GM18511 (cell line): ENCODE measurements around the gene MIOX.

Source experiments
- ATAC-seq: cut with Tn5 transposase; IDR thresholded peaks from one replicate; pipeline ENCODE4 v1.9.1; 2021; ENCODE audit warnings: mild to moderate bottlenecking, moderate library complexity; ENCODE audit not compliant: unreplicated experiment

MIOX gene

GRCh38 chr22:50486561-50487289, at the start of gene MIOX:
MIOX (plus strand) TSS chr22:50486859; CDS start chr22:50486898, 39 bp downstream.
- no peak for ATAC-seq

DNA sequence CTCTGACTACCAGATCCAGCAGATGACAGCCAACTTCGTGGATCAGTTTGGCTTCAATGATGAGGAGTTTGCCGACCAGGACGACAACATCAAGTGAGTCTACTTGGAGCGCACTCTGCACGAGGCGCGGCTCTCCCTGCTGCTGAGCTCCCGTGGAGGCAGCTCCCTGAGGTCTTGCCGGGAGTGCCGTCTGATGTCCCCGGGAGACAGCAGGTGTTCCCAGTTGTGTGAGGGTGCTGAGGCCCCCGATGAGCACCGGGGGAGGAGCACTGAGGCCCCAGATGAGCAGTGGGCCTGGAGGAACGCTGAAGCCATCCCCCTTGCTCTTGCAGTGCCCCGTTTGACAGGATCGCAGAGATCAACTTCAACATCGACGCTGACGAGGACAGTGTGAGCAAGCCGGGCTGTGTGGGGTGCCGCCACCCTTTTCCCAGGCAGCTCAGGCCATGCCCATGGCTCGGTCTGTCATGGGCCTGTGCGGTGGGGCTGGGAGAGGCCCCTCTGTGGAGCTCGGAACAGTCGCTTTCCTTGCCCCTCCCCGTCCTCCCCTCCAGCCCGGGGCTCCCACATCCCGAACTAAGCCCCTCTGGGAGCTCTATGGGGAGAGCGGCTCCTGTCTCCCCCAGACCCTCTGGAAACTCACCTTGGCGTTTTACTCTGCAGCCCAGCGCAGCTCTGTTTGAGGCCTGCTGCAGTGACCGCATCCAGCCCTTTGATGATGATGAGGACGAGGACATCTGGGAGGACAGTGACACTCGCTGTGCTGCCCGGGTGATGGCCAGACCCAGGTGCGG, 49.0 kb upstream of the MIOX start:
- ATAC-seq, result no peak

- no peak for ATAC-seq
These were observed 48.1 kb upstream of the MIOX start for GRCh38 chr22:50438305-50439275.

DNA sequence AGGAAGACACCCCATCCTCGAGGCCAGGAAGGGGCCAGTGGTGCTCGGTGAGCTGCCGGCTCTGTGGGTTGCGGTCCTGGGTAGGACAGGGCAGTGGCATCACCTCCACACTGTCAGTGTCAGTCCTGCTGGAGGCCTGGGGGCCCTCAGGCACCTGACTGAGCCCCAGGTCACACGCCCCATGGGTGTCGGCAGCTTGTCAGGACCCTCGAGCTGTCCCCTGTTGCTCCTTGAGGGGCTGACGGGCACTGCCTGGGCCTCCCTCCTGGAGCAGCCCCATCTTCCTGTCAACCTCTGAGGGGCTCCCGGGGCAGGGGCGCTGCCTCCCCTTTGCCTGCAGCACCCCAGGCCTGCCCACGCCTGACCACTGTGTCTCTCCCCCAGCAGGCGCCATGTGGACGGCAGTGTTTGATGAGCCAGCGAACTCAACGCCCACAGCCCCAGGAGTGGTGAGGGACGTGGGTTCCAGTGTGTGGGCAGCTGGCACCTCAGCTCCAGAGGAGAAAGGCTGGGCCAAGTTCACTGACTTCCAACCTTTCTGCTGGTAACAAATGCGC, 47.3 kb upstream of the MIOX start:
- ATAC-seq, result no peak

DNA sequence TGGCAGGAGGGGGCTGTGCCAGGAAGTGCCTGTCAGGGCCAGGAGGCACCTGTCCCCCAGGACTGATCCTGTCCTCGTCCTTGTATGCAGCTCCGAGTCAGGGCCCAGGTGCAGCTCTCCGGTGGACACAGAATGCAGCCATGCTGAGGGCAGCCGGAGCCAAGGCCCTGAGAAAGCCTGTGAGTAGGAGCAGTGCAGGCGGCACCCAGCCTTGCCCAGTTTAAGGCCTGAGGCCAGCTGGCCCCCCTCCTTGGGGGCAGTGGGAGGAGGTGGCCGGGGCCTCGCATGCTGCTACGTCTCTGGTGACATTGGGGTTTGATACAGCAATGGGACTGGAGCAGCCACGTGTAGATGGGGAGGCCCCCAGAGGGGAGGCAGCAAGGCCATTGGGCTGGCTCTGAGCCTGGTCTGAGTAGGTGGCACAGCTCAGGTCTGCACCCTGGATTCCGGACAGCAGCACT, 46.8 kb upstream of the MIOX start:
- no peak for ATAC-seq

DNA sequence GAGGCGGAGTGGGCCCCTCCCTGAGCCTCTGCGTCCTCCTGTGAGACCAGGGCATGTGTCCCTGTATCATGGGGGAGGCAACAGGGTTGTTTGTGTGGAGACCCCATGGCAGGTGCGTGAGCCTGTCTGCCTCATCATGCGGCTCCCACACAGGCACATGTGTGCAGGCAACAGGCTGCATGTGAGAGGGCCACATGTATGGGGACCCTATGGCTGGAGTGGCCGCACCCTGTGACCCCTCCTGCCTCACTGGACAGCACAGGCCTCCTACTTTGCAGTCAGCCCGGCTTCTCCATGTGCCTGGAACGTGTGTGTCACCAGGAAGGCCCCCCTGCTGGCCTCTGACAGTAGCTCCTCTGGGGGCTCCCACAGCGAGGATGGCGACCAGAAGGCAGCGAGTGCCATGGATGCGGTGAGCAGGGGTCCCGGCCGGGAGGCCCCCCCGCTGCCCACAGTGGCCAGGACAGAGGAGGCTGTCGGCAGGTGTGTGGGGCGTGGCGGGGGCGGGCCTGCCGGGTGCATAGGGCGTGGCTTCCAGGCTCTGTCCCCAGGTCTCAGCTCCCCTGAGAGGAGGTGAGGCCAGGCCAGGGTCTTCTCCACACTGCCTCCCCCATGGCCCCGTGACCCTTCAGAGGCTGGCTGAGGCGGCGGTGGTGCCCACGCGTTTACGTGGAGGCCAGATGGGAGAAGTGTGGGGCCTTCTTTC, 46.0 kb upstream of the MIOX start:
- no peak for ATAC-seq

DNA sequence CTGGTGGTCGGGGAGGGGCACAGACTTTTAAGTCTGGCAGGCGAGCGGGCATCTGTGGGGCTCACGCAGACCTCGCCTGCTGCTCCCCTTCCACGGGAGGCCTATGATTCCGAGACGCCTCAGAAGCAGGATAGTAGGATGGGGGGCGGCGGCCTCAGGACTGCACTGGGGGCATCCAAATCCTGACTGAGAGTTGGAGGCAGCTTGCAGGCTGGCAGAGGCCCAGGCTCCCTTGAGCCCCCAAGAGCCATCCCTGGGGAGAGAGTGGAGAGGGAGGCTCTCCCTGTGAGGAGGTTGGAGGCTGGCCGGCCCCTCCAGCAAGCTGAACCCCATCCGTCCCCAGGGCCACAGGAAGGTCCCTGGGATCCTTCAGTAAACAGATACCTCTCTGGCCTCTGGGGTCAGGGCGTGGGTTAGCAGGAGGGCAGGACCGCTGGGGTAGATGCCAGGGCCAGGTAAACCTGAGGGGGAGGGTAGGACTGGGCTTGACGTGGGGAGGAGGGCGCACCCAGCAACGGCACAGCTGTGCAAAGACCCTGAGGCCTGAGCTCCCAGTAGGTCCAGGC, 45.1 kb upstream of the MIOX start:
- ATAC-seq, result no peak

GRCh38 chr22:50443197-50443596, 43.5 kb upstream of the MIOX start:
- ATAC-seq, result no peak

GRCh38 chr22:50443801-50444625, 42.6 kb upstream of the MIOX start:
- no peak for ATAC-seq

DNA sequence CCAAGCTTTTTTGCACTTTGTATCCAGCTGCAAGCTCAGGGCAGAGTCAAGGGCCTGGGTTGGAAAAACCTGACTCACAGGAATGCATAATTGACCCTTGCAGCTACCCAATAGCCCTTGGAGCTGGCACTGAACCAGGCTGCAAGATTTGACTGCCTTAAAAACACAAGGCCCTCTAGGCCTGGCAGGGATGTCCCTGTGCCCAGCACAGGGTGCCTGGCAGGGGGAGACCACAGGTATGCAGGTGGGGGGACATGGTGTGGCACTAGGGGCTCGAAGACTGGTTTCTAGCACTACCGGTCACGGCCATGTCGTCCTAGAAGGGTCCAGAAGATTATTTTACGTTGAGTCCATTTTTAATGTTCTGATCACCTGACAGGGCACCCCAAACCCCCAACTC, 42.0 kb upstream of the MIOX start:
- no peak for ATAC-seq

DNA sequence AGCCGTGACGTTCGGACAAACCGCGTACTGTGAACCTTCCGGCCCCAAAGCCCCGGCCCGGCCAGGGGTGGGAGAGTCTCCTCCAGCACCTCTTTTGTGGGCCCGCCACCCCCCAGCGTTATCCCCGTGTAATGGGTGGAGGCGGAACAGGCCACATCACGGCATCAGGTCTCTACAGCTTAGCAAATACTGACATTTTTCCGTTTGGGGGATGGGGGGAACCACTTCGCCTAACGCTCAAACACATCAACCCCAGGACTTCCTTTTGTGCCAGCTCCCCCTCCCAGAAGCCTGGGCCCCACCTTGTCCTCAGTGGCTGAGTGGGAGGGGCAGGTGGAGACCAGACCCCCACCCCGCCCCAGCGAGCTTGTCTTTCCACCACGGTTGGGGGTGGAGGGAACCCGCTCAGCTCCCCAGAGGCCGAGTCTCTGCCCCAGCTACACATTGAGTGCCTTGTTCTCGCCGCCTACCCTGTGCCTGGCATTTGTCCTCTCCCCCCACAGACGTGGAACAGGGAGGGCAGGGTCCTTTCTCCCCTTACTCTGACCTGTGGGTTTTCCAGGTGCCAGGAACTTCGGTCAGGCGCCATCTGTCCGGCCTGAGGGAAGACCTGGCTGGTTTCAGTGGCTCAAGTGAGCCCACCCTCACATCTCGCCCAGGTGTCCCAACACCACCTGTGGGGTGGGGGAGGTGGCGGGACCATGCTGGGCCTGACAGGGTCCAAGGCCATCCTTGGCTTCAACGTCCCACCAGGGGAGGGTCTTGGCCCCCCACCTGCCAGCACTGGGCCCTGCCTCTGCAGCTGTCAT, 41.4 kb upstream of the MIOX start:
- no peak for ATAC-seq

GRCh38 chr22:50445880-50446707, 40.6 kb upstream of the MIOX start:
- ATAC-seq, result no peak

DNA sequence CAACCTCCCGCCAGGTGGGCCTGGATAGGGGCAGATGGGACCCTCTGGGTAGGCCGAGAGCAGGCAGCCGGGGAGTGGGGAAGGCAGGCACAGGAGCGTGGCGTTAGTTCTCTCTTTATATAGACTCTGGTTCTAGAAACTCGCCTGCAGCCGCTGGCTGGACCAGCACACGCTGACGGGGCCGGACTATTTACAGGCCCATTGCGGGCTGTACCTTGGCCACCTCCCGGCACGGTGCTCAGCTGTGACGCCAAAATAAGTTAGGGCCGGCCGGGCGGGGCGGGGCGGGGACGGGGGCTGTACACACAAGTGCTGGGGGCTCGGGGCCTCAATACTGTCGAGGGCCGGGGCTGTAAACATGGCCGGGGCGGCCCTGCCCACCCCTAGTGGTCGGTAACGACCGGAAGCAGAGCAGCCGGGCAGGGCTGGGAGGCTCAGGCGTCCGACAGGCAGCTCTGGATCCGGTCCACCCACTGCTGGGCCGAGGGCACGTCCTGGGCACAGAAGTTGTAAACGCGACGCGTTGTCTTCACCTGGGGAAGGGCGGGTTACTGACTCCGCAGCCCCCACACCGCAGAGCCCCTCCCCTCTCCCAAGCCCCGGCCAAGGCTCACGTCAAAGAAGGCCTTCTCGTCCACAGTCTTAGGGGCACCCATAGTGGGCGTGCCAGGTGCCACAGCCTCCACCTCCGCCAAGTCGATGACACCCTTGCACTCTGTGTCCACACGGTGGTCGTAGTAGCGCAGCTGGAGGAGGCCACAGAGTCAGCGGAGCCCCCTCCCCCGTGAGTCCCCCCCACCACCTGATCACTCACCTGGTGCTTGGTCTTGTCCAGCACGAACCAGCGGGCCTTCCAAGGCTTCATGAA, 39.7 kb upstream of the MIOX start:
- no peak for ATAC-seq

GRCh38 chr22:50447576-50448551, 38.8 kb upstream of the MIOX start:
- no peak for ATAC-seq

DNA sequence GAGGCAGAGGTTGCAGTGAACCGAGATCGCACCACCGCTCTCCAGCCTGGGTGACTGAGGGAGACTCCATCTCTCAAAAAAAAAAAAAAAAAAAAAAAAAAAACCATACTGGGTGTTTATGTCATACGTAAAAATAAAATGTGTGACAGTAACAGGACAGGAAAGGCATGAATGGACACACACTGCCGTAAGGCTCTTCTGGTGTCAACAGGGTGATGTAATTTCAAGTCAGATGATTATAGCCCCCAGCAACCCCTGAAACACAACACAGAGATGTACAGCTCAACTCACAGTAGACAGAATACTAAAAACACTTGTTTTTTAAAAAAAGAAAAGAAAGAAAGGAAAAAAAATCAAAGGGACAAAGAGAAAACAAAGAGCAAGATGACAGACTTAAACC, 34.0 kb upstream of the MIOX start:
- no peak for ATAC-seq
